Measurements from ENCODE around the gene LLGL1.

The LLGL1 gene

GRCh38 chr17:18230288-18231141, 5.1 kb downstream of the LLGL1 start:
- no peak for DNase-seq

GRCh38 chr17:18231164-18231563, 5.7 kb downstream of the LLGL1 start:
- no peak for DNase-seq

- no peak for DNase-seq
These were observed 8.5 kb downstream of the LLGL1 start for GRCh38 chr17:18233803-18234518.

- no peak for DNase-seq
These were observed 9.5 kb downstream of the LLGL1 start for GRCh38 chr17:18234853-18235380.

GRCh38 chr17:18235743-18236256, 10.4 kb downstream of the LLGL1 start:
- no peak for DNase-seq

GRCh38 chr17:18236494-18236893, 11.1 kb downstream of the LLGL1 start:
- no peak for DNase-seq

- no peak for DNase-seq
These were observed 12.0 kb downstream of the LLGL1 start for GRCh38 chr17:18237461-18237860.

- DNase-seq, result no peak
These were observed 12.9 kb downstream of the LLGL1 start for GRCh38 chr17:18238299-18238698.

- DNase-seq, result no peak
These were observed 15.0 kb downstream of the LLGL1 start for GRCh38 chr17:18240449-18240848.

GRCh38 chr17:18241229-18241871, 15.9 kb downstream of the LLGL1 start:
- DNase-seq, result no peak

GRCh38 chr17:18245038-18245776, 19.8 kb downstream of the LLGL1 start:
- no peak for DNase-seq

GRCh38 chr17:18246109-18246725, 20.8 kb downstream of the LLGL1 start:
- DNase-seq, result no peak

GRCh38 chr17:18246880-18247612, 21.6 kb downstream of the LLGL1 start:
- DNase-seq, result peak in 2 of 4 experiments; percentile 11 to 13

- DNase-seq, result no peak
These were observed 22.2 kb downstream of the LLGL1 start for GRCh38 chr17:18247613-18248001.

- DNase-seq, result peak in 3 of 4 experiments; percentile 16 to 42 (median 39)
These were observed 22.9 kb downstream of the LLGL1 start for GRCh38 chr17:18248300-18248731.

- DNase-seq, result no peak
These were observed 23.4 kb downstream of the LLGL1 start for GRCh38 chr17:18248811-18249210.

- no peak for DNase-seq
These were observed 24.8 kb downstream of the LLGL1 start for GRCh38 chr17:18250259-18250658.

- DNase-seq, result no peak
These were observed 25.3 kb downstream of the LLGL1 start for GRCh38 chr17:18250708-18251107.

GRCh38 chr17:18251204-18251603, 25.8 kb downstream of the LLGL1 start:
- no peak for DNase-seq

- DNase-seq, result no peak
These were observed 26.7 kb downstream of the LLGL1 start for GRCh38 chr17:18252160-18252559.

Data from activated naive CD4-positive, alpha-beta T cell (primary cell).